MCF 10A (cell line): ENCODE measurements around the gene PRTG. TPM values are rescaled to one million over a fixed set of nuclear protein-coding genes. Genes with fewer than 3 reads are reported as not detected.

Experiments
- BruUV-seq: library from RNA; stranded (reverse); fragments of 400-500 nt; replicated peaks from 2 replicates; lab custom pipeline; 2021; lab: Mats Ljungman, UMichigan
- CTCF ChIA-PET: fragments of 300-600 bp; sonication (Branson Sonifier 250); formaldehyde crosslinking; extraction: SDS; loops from one replicate; lab custom pipeline; 2021; ENCODE audit warnings: antibody characterized with exemption, inconsistent platforms; lab: Yijun Ruan, JAX
- POLR2A ChIA-PET: fragments of 300-600, 350-650 bp; sonication (Branson Sonifier 250); formaldehyde crosslinking; extraction: SDS; loops from one replicate; lab custom pipeline; 2020; ENCODE audit warnings: antibody characterized with exemption, inconsistent platforms; lab: Yijun Ruan, JAX
- DNase-seq: peaks from one replicate; pipeline ENCODE4 v3.0.0-alpha.2; 2018; ENCODE audit not compliant: unreplicated experiment
- H3K27ac Mint-ChIP-seq: one replicate; pipeline ENCODE4 v1.8.0; 2022; ENCODE audit warnings: mild to moderate bottlenecking, low read depth, mixed read lengths; ENCODE audit not compliant: unreplicated experiment
- H3K27me3 Mint-ChIP-seq: one replicate; pipeline ENCODE4 v1.8.0; 2022; ENCODE audit warnings: mixed read lengths; ENCODE audit not compliant: insufficient read depth, unreplicated experiment
- H3K36me3 Mint-ChIP-seq: one replicate; pipeline ENCODE4 v1.8.0; 2022; ENCODE audit warnings: mild to moderate bottlenecking, moderate library complexity, mixed read lengths; ENCODE audit not compliant: insufficient read depth, unreplicated experiment
- H3K4me1 Mint-ChIP-seq: one replicate; pipeline ENCODE4 v1.8.0; 2022; ENCODE audit warnings: mixed read lengths; ENCODE audit not compliant: insufficient read depth, unreplicated experiment
- H3K4me3 Mint-ChIP-seq: one replicate; pipeline ENCODE4 v1.8.0; 2022; ENCODE audit warnings: mild to moderate bottlenecking, moderate library complexity, mixed read lengths; ENCODE audit not compliant: unreplicated experiment
- H3K9me3 Mint-ChIP-seq: one replicate; pipeline ENCODE4 v1.8.0; 2022; ENCODE audit warnings: mixed read lengths; ENCODE audit not compliant: unreplicated experiment
- intact Hi-C: fragments of 100-400 bp; cut with micrococcal nuclease; formaldehyde crosslinking; loops from 2 replicates; pipeline ENCODE4 v1.14.1; 2022
- total RNA-seq: library from RNA; stranded (reverse); gene quantifications from 2 replicates; pipeline ENCODE4 v1.2.3, GENCODE V29; 2022
- TF ChIP-seq, protein P1 (sequence below): fragments of 200-600 bp; IDR thresholded peaks from one replicate; pipeline ENCODE4 v1.8.0; 2022; ENCODE audit warnings: antibody characterized with exemption, mild to moderate bottlenecking; ENCODE audit not compliant: unreplicated experiment

The PRTG gene
- total RNA-seq, 1 experiment from 2014 or later: 3.5 TPM

GRCh38 chr15:55661428-55661827, 81.5 kb downstream of the PRTG start:
- BruUV-seq: no TSS peak
- ChIA-PET CTCF (interaction anchor here (0.6 to 0.7 kb wide), 4 partner anchors 123 to 1163 kb away, joined by 3 to 4 read pairs (median 3); no protein-coding TSS in a partner anchor), POLR2A (no interaction called here)
- Mint-ChIP-seq H3K27me3 (no peaks in the 10 kb centered on the region), H3K4me3 (no peak overlapping the region), H3K36me3 (no peaks in the 10 kb centered on the region), H3K27ac (no peak overlapping the region), H3K4me1 (no peaks in the 10 kb centered on the region), H3K9me3 (no peaks in the 10 kb centered on the region)
- TF ChIP-seq, protein P1, sequence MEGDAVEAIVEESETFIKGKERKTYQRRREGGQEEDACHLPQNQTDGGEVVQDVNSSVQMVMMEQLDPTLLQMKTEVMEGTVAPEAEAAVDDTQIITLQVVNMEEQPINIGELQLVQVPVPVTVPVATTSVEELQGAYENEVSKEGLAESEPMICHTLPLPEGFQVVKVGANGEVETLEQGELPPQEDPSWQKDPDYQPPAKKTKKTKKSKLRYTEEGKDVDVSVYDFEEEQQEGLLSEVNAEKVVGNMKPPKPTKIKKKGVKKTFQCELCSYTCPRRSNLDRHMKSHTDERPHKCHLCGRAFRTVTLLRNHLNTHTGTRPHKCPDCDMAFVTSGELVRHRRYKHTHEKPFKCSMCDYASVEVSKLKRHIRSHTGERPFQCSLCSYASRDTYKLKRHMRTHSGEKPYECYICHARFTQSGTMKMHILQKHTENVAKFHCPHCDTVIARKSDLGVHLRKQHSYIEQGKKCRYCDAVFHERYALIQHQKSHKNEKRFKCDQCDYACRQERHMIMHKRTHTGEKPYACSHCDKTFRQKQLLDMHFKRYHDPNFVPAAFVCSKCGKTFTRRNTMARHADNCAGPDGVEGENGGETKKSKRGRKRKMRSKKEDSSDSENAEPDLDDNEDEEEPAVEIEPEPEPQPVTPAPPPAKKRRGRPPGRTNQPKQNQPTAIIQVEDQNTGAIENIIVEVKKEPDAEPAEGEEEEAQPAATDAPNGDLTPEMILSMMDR: no peak
- intact Hi-C loops: no loop called here
- DNase-seq: no peak

DNA sequence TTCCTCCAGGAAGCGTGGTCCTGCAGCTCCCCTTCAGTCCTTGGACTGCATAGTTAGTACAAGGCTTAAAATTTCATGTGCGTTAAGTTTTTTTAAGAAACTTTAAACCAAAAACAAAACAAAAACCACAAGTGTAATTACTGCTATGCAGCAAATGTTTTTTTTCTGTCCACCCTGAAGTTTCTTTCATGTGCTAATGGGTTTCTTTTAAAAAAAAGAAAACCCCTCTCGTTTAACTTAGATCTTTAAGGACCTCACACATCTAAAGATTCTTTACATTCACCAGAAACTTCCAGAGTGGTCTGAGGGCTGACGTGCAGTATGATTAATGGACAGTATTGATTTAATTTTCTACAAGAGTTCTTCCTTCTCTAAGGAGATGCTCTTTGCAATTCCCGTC, 82.8 kb downstream of the PRTG start:
- TF ChIP-seq, protein P1: no peak
- Mint-ChIP-seq H3K27ac (no peak overlapping the region), H3K27me3 (no peaks in the 10 kb centered on the region), H3K36me3 (no peaks in the 10 kb centered on the region), H3K4me1 (no peaks in the 10 kb centered on the region), H3K9me3 (no peaks in the 10 kb centered on the region), H3K4me3 (no peak overlapping the region)
- BruUV-seq: no TSS peak
- DNase-seq: no peak
- CTCF ChIA-PET: interaction anchor here (0.6 to 2.4 kb wide), 5 partner anchors 8 to 115 kb away, joined by 4 to 7 read pairs (median 4); no protein-coding TSS in a partner anchor
- POLR2A ChIA-PET: interaction anchor here (0.9 kb wide), 1 partner anchor 18 kb away, joined by 3 read pairs; no protein-coding TSS in a partner anchor
- intact Hi-C loops: no loop called here

- no peak overlapping the region for H3K4me3 Mint-ChIP-seq
- no peaks in the 10 kb centered on the region for H3K36me3 Mint-ChIP-seq
- no peak overlapping the region for H3K27ac Mint-ChIP-seq
- no peaks in the 10 kb centered on the region for H3K27me3 Mint-ChIP-seq
- no TSS peak for BruUV-seq
- ChIA-PET POLR2A (interaction anchor here (1.2 kb wide), 1 partner anchor 9 kb away, joined by 5 read pairs; no protein-coding TSS in a partner anchor), CTCF (interaction anchor here (0.6 to 2.4 kb wide), 5 partner anchors 8 to 115 kb away, joined by 4 to 7 read pairs (median 5); no protein-coding TSS in a partner anchor)
- H3K9me3 Mint-ChIP-seq: no peaks in the 10 kb centered on the region
- no peaks in the 10 kb centered on the region for H3K4me1 Mint-ChIP-seq
- TF ChIP-seq, protein P1: no peak
- no peak for DNase-seq
- intact Hi-C loops: no loop called here
Observed at GRCh38 chr15:55659481-55659880, 83.5 kb downstream of the PRTG start.

DNA sequence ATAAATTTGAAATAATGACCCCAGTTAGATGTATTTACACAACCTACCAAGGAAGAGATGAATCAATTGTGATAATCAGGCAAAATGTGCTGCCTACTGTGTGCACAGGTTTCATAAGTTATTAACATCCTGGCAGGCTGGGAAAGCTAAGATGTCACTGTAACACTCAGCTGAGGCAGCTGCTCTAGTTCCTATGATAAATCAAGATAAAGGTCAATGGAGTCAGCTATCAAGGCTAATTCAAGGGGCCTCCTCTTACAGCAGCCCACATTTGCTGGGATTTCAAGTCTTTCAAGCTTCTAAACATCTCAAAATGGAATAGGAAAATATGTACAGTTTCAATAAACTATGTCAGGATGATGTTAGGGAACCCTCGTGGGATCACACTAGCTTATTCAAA, 84.1 kb downstream of the PRTG start:
- Mint-ChIP-seq H3K4me1 (no peaks in the 10 kb centered on the region), H3K9me3 (no peaks in the 10 kb centered on the region), H3K27me3 (no peaks in the 10 kb centered on the region), H3K27ac (no peak overlapping the region), H3K36me3 (no peaks in the 10 kb centered on the region), H3K4me3 (no peak overlapping the region)
- intact Hi-C loops: no loop called here
- CTCF ChIA-PET: interaction anchor here (0.6 to 2.4 kb wide), 5 partner anchors 8 to 116 kb away, joined by 3 to 7 read pairs (median 5); no protein-coding TSS in a partner anchor
- TF ChIP-seq, protein P1: no peak
- no TSS peak for BruUV-seq
- no peak for DNase-seq
- POLR2A ChIA-PET: interaction anchor here (1.2 kb wide), 1 partner anchor 10 kb away, joined by 5 read pairs; no protein-coding TSS in a partner anchor
